Measurements from ENCODE around the gene SAXO2.

DNA sequence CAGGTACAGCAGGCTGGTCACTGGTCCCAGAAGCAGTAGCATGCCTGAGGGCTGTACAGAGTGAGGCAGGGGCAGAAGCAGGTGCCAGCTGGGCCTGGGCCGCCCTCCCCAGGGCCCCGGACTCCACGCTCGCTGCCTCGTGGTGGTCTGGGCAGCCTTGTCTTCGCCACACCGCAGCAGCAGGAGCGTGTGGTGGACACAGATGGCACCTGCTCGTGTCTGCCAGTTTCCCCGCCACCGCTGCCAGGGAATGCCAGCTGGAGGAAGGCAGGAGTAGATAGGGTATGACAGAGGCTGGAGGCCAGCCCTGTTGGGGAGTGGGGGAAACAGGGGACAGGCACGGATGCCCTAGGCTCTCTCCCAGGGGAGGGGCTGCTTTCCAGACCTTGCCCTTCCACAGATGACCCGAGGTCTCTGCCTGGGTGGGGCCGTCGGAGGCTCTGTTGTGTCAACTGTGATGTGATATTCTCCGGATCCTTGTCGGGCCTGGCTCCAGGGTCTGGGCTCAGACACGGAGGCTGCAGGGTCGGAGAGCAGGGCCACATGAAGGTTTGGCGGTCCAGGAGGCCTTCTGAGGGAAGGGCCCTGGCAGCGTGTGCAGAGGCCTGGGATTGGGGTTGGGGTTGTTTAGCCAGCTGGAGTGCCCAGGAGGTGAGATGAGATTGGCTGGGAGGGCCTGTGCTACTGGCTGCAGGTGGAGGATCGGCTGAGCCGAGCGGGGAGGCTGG lies 53.1 kb downstream of the SAXO2 start:
- TF ChIP-seq EZH2 (IDR thresholded peaks at IDR 0.05; ENCODE audit: borderline replicate concordance, insufficient read depth, low read depth, low read length, poor library complexity, severe bottlenecking) = no peak
- no peak for TF ChIP-seq CTCF (IDR thresholded peaks at IDR 0.05)
